ENCODE data around the gene APOOL. TPM values are rescaled to one million over a fixed set of nuclear protein-coding genes. Genes with fewer than 3 reads are reported as not detected.

Gene APOOL
- total RNA-seq, 1 donor from 2014 or later = 14.6 TPM

GRCh38 chrX:85111347-85111746 is 107.7 kb downstream of the APOOL start:
- CTCF ChIA-PET = interaction anchor here (0.6 to 1.1 kb wide), 4 partner anchors 9 to 434 kb away, joined by 3 to 6 read pairs (median 4); no protein-coding TSS in a partner anchor
- intact Hi-C loops (cut with micrococcal nuclease) = loop anchor here (1.0 kb wide), 1 partner anchor 433 kb away; no protein-coding TSS in a partner anchor
- POLR2A ChIA-PET = no interaction called here

GRCh38 chrX:85112293-85112692 is 108.6 kb downstream of the APOOL start:
- ATAC-seq (ENCODE audit: low read depth) (no peak), DNase-seq (no peak)
- no peak for TF ChIP-seq CTCF (IDR thresholded peaks at IDR 0.05)
- Mint-ChIP-seq H3K27me3 (no peaks in the 10 kb centered on the region), H3K4me1 (no peaks in the 10 kb centered on the region), H3K9me3 (no peaks in the 10 kb centered on the region), H3K27ac (no peak overlapping the region), H3K4me3 (no peak overlapping the region), H3K36me3 (ENCODE audit: low read depth) (no peaks in the 10 kb centered on the region)
- intact Hi-C loops (cut with micrococcal nuclease) = no loop called here
- CTCF ChIA-PET = no interaction called here
- POLR2A ChIA-PET = no interaction called here

More at GRCh38 chrX:85111347-85111746, 107.7 kb downstream of the APOOL start:
- Mint-ChIP-seq H3K4me1 (no peaks in the 10 kb centered on the region), H3K27ac (no peak overlapping the region), H3K36me3 (ENCODE audit: low read depth) (no peaks in the 10 kb centered on the region), H3K9me3 (no peaks in the 10 kb centered on the region), H3K4me3 (no peak overlapping the region), H3K27me3 (no peaks in the 10 kb centered on the region)
- TF ChIP-seq CTCF (IDR thresholded peaks at IDR 0.05) = no peak
- no peak for ATAC-seq (ENCODE audit: low read depth)
- DNase-seq = no peak

- ATAC-seq (ENCODE audit: low read depth) = no peak
- no peak for TF ChIP-seq CTCF (IDR thresholded peaks at IDR 0.05)
- H3K9me3 Mint-ChIP-seq = no peaks in the 10 kb centered on the region
- ChIA-PET POLR2A (no interaction called here), CTCF (no interaction called here)
- H3K4me1 Mint-ChIP-seq = no peaks in the 10 kb centered on the region
- no peak for DNase-seq
- H3K36me3 Mint-ChIP-seq (ENCODE audit: low read depth) = no peaks in the 10 kb centered on the region
- H3K4me3 Mint-ChIP-seq = no peak overlapping the region
- H3K27ac Mint-ChIP-seq = no peak overlapping the region
- no peaks in the 10 kb centered on the region for H3K27me3 Mint-ChIP-seq
- intact Hi-C loops (cut with micrococcal nuclease) = no loop called here
Measured at GRCh38 chrX:85113746-85114145, 110.1 kb downstream of the APOOL start.

GRCh38 chrX:85114171-85114570 is 110.5 kb downstream of the APOOL start:
- Mint-ChIP-seq H3K4me3 (no peak overlapping the region), H3K4me1 (no peaks in the 10 kb centered on the region), H3K36me3 (ENCODE audit: low read depth) (no peaks in the 10 kb centered on the region), H3K9me3 (no peaks in the 10 kb centered on the region), H3K27me3 (no peaks in the 10 kb centered on the region), H3K27ac (no peak overlapping the region)
- DNase-seq (no peak), ATAC-seq (ENCODE audit: low read depth) (no peak)
- POLR2A ChIA-PET = no interaction called here
- intact Hi-C loops (cut with micrococcal nuclease) = no loop called here
- no peak for TF ChIP-seq CTCF (IDR thresholded peaks at IDR 0.05)
- CTCF ChIA-PET = no interaction called here

- DNase-seq (no peak), ATAC-seq (ENCODE audit: low read depth) (no peak)
- H3K27me3 Mint-ChIP-seq = no peaks in the 10 kb centered on the region
- H3K4me1 Mint-ChIP-seq = no peaks in the 10 kb centered on the region
- H3K36me3 Mint-ChIP-seq (ENCODE audit: low read depth) = no peaks in the 10 kb centered on the region
- TF ChIP-seq CTCF (IDR thresholded peaks at IDR 0.05) = no peak
- intact Hi-C loops (cut with micrococcal nuclease) = no loop called here
- POLR2A ChIA-PET = no interaction called here
- no peak overlapping the region for H3K4me3 Mint-ChIP-seq
- no peak overlapping the region for H3K27ac Mint-ChIP-seq
- H3K9me3 Mint-ChIP-seq = no peaks in the 10 kb centered on the region
- CTCF ChIA-PET = no interaction called here
Measured at GRCh38 chrX:85114776-85115175, 111.1 kb downstream of the APOOL start.
